ENCODE measurements around the gene OPALIN.
A peak's percentile ranks its signal among the peaks of the same experiment; 100 is the strongest.
"Not testable (repeated sequence)": the region's sequence is repeated elsewhere in the genome, so short reads cannot be mapped to it uniquely, and the experiment has no call there.

Gene OPALIN

DNA sequence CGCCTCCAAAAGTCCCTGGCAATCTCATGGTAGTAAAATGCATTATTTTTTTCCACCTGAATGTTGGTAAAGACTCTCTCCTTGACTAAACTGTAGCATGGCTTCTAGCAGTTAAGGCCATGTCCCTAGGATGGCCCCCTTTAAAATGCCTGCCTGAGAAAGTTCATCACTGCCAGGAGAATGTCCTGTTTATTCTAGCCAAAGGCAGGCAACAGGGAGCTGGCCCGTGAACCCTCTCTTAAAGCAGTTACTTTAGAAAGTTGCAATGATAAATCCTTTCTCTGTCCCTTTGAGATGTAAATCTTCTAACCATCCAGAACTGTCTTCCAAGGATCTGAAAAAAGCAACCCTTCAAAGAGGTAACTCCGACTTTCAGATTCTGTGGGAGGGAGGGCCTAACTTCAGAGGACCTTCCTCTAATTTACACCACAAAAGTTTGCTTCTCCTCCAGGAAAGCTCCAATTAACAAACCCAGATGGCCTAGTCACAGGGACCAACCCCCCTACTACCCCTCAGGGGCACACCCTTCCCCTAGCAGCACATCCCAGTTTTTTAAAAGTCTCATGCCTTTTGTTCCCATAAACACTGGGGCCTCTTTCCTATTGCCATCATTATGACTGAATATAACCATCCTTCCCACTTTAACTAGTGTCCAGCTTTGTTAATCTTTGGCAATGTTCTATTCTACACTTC is 49.0 kb downstream of the OPALIN start:
- Mint-ChIP-seq H3K9me3 (no peaks in the 10 kb centered on the region), H3K27ac (no peak overlapping the region), H3K36me3 (ENCODE audit: low read depth) (no peaks in the 10 kb centered on the region), H3K4me1 (ENCODE audit: low read depth) (no peaks in the 10 kb centered on the region), H3K4me3 (no peak overlapping the region), H3K27me3 (ENCODE audit: low read depth) (peaks cover 7% of the 10 kb centered on the region)

DNA sequence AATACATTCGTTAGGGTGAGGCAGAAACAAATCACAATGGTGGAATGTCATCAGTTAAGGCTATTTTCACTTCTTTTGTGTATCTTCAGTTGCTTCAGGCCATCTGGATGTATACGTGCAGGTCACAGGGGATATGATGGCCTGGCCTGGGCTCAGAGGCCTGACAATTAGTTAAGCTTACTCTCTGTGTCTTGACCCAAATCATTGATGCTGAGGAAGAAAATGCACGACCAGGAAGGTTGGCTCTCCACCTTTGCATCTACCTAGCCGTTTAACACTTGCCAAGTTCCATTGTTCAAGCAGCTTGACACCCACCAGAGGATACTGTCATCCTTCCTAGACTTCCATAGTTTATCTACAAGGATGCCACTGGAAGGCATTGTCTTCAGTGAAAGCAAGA is 49.9 kb downstream of the OPALIN start:
- H3K9me3 Mint-ChIP-seq; H3K4me1 Mint-ChIP-seq (ENCODE audit: low read depth); H3K4me3 Mint-ChIP-seq; H3K36me3 Mint-ChIP-seq (ENCODE audit: low read depth); H3K27ac Mint-ChIP-seq: not testable (repeated sequence)
- H3K27me3 Mint-ChIP-seq (ENCODE audit: low read depth) = peaks cover 15% of the 10 kb centered on the region

DNA sequence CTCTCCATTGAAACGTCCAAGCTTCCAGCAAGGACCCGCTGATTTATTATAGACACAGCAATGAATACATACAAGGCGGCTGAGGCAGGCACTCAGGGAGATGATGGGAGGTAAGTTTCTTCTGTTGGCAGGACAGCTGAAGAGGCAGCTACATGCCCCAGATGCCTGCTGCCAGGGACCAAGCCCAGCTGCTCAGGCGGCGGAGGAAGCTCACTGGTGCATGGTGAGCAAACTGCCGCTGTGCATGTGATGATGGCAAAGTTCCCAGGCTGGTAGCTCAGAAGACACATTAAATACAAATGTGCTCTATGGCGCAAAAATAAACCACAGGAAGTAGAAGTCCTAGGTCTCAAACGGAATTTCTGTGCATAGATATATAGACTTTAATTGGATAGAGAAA is 52.3 kb downstream of the OPALIN start:
- no peak overlapping the region for H3K4me3 Mint-ChIP-seq
- H3K4me1 Mint-ChIP-seq (ENCODE audit: low read depth) = no peaks in the 10 kb centered on the region
- no peak overlapping the region for H3K27ac Mint-ChIP-seq
- H3K36me3 Mint-ChIP-seq (ENCODE audit: low read depth) = no peaks in the 10 kb centered on the region
- peaks cover 15% of the 10 kb centered on the region for H3K27me3 Mint-ChIP-seq (ENCODE audit: low read depth)
- no peaks in the 10 kb centered on the region for H3K9me3 Mint-ChIP-seq

DNA sequence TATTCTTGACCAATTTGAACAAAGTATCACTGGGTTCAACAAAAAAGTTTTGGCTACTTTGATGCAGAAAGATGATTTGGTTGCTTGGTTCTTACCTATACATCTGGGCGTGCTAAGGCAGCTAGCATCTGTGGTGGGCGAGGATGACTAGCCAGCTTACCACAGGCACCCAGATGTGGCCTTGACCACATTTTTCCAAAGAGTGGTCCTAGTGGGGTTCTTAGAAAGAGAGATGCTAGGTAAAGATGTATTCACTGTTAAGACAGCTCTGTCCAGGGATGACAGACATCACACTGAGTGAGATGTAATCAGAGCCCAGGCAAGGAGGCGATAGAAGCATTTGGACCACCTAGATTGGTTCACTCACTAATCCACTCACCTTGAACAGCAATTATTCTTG is 53.8 kb downstream of the OPALIN start:
- Mint-ChIP-seq H3K4me3 (no peak overlapping the region), H3K36me3 (ENCODE audit: low read depth) (no peaks in the 10 kb centered on the region), H3K4me1 (ENCODE audit: low read depth) (no peaks in the 10 kb centered on the region), H3K27ac (no peak overlapping the region), H3K9me3 (no peaks in the 10 kb centered on the region), H3K27me3 (ENCODE audit: low read depth) (peaks cover 15% of the 10 kb centered on the region)

DNA sequence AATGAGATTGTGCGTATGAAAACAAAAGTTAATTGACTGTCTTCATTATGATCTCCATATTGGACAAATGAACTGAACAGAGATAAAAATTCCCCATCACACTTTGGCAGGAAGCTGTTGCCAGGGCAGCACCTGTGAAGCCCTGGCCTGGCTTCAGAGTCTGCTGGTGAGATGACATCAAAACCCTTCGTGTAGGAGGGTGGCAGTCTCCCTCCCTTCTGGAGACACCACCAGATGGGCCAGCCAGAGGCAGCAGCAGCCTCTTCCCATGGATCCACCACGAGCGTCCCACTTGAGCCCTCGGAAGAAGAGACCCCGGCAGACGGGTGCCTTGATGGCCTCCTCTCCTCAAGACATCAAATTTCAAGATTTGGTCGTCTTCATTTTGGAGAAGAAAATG is 54.6 kb downstream of the OPALIN start, which contains the start of gene DNTT:
TSS of gene DNTT (plus strand) at position 205 of the 400 bp plus-strand sequence. CDS start at position 269, 64 bp downstream.
- H3K27me3 Mint-ChIP-seq (ENCODE audit: low read depth) = peaks cover 15% of the 10 kb centered on the region
- H3K9me3 Mint-ChIP-seq = no peaks in the 10 kb centered on the region
- peaks cover 6% of the 10 kb centered on the region for H3K4me1 Mint-ChIP-seq (ENCODE audit: low read depth)

DNA sequence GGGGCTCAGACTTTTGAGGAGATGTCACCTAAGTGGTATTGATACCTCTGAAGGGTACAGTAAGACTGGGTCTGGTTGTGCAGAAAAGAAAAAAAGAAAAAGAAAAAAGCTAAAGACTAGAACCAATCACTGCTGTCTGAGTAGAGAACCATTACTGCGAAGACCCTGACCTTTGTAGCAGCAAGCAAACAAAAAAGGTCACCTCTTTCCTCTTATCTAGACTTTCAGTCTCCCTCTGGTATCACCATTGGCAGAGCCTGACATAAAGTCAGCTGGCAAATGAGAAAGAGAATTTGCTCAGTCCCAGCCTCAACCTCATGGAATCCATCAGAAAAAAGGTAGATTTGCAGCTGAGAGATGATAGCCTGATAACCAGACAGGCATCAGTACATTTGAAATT is 57.2 kb downstream of the OPALIN start:
- no peaks in the 10 kb centered on the region for H3K36me3 Mint-ChIP-seq (ENCODE audit: low read depth)
- H3K4me1 Mint-ChIP-seq (ENCODE audit: low read depth) = peaks cover 9% of the 10 kb centered on the region
- H3K4me3 Mint-ChIP-seq = no peak overlapping the region
- peaks cover 11% of the 10 kb centered on the region for H3K27me3 Mint-ChIP-seq (ENCODE audit: low read depth)
- no peak overlapping the region for H3K27ac Mint-ChIP-seq
- no peaks in the 10 kb centered on the region for H3K9me3 Mint-ChIP-seq

More for the DNA sequence above, 54.6 kb downstream of the OPALIN start, which contains the start of gene DNTT:
- no peak within 1 kb of the TSS for H3K27ac Mint-ChIP-seq
- no peak within 1 kb of the TSS for H3K4me3 Mint-ChIP-seq
- H3K36me3 Mint-ChIP-seq (ENCODE audit: low read depth) = no peaks in the 10 kb centered on the region

DNA sequence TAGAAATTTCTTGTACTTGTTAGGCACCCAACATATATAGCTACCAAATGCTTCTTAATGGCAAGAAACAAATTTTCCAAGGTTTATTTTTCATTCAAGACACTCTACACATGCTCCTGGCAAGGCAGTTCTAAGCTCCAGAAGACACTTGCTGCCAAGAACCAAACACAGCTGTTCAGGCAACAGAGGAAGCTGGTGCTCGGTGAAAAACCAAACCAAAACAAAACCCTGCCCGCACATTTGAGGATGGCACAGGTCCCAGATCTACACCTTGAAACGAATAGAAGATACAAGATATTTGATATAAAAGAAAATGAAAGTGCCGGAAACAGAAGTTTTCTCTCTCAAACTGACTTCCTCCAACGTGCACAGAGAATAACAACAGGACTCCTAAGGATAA is 59.4 kb downstream of the OPALIN start:
- Mint-ChIP-seq H3K27ac (no peak overlapping the region), H3K9me3 (no peaks in the 10 kb centered on the region), H3K4me1 (ENCODE audit: low read depth) (peaks cover 14% of the 10 kb centered on the region), H3K4me3 (peak overlapping the region; percentile 9), H3K36me3 (ENCODE audit: low read depth) (no peaks in the 10 kb centered on the region), H3K27me3 (ENCODE audit: low read depth) (peaks cover 5% of the 10 kb centered on the region)

DNA sequence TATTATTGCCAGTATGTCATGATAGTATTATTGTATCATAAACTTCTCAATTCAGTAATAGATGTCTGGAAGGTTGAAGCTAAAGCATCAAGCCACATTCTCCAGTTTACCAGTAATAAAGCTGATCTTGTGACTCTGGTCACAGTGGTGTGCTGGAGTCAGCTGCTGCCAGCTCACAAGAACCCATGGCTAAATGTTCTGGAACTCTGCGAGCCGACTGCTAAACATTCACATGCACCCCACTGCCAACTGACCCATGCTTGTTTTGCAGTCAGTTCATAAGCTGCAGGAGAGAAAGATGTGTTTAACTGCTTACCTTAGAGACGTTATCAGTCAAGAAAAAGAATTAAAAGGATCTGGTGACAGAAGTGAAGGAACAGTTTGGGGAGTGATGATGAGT is 60.4 kb downstream of the OPALIN start:
- Mint-ChIP-seq H3K4me1 (ENCODE audit: low read depth) (peaks cover 14% of the 10 kb centered on the region), H3K4me3 (no peak overlapping the region), H3K27ac (no peak overlapping the region), H3K36me3 (ENCODE audit: low read depth) (no peaks in the 10 kb centered on the region), H3K27me3 (ENCODE audit: low read depth) (no peaks in the 10 kb centered on the region), H3K9me3 (no peaks in the 10 kb centered on the region)

DNA sequence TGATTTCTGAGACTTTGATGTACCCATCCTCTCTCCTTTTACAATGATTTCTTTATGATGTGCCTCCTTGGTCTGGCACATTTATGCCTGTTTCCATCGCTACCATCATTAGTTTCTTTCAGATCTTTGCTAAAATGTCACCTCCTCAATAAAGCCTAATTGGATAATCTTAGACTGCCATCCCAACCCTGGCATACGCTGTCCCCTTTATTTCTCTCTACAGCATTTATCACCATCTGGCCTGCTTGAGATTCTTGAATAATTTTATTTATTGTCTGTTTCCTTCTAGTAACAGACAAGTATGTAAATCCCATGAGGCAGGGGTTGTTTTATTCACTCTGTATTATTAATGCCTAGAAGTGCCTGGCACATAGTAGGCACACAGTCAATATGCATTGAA is 61.3 kb downstream of the OPALIN start:
- no peak overlapping the region for H3K4me3 Mint-ChIP-seq
- peaks cover 14% of the 10 kb centered on the region for H3K4me1 Mint-ChIP-seq (ENCODE audit: low read depth)
- no peak overlapping the region for H3K27ac Mint-ChIP-seq
- H3K36me3 Mint-ChIP-seq (ENCODE audit: low read depth) = no peaks in the 10 kb centered on the region
- no peaks in the 10 kb centered on the region for H3K27me3 Mint-ChIP-seq (ENCODE audit: low read depth)
- H3K9me3 Mint-ChIP-seq = no peaks in the 10 kb centered on the region

DNA sequence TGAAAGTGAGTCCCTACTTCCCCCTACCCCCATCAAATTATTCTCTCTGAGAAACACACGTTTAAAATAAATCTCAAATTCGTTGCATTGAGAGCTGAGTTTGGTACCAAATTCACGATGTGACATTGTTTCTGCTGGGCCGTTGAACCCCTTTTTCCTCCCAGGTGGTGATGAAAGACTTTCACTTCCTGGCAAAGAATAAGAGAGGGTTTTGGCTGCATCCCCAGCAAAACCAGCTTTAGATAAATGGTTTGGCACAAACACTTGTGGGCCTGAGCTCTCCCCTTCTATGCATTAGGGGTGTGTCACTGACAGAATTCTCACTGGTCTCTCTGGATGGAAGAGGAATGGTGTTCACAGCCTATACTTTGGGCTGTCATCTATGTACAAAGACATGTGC is 63.3 kb downstream of the OPALIN start:
- no peak overlapping the region for H3K27ac Mint-ChIP-seq
- no peaks in the 10 kb centered on the region for H3K27me3 Mint-ChIP-seq (ENCODE audit: low read depth)
- peaks cover 14% of the 10 kb centered on the region for H3K4me1 Mint-ChIP-seq (ENCODE audit: low read depth)
- H3K36me3 Mint-ChIP-seq (ENCODE audit: low read depth) = no peaks in the 10 kb centered on the region
- no peak overlapping the region for H3K4me3 Mint-ChIP-seq
- H3K9me3 Mint-ChIP-seq = no peaks in the 10 kb centered on the region

Measured in T-helper 1 cell treated with Interleukin-12 subunit alpha and Interleukin-12 subunit beta and Interleukin-4 antibody, amounts not matched to agents 30 μg/mL and 1 μg/mL, for 36 hours (primary cell).